K562 (cell line): ENCODE data around the gene ZNF891.

Experiments
- BCLAF1 ChIP-seq, 2 experiments: fragments of 450-650 bp in 1 of 2; IDR thresholded peaks; 2 replicates each; pipeline ENCODE4 v1.6.1; 2011 to 2017; ENCODE audit warnings: low read depth in 2 of 2, antibody characterized with exemption in 1 of 2, borderline replicate concordance in 1 of 2, low read length in 1 of 2, mild to moderate bottlenecking in 1 of 2, mixed read lengths in 1 of 2; ENCODE audit not compliant: control insufficient read depth in 1 of 2
- CTCF ChIP-seq, 3 experiments: IDR thresholded peaks in 2 of 3; conservative IDR thresholded peaks in 1 of 3; 2 replicates each; pipeline ENCODE4 v1.5.1; 2011 to 2012; ENCODE audit warnings: low read length in 3 of 3, mild to moderate bottlenecking in 3 of 3, control low read depth in 2 of 3, improper control_type of control experiment in 1 of 3, inconsistent platforms in 1 of 3, low read depth in 1 of 3, mixed read lengths in 1 of 3, moderate library complexity in 1 of 3; ENCODE audit not compliant: insufficient read depth in 2 of 3
- DNMT1 ChIP-seq: fragments of 450-650 bp; IDR thresholded peaks from 2 replicates; pipeline ENCODE4 v1.6.1; 2016; ENCODE audit warnings: antibody characterized with exemption, mild to moderate bottlenecking
- ERF ChIP-seq: fragments of 450-650 bp; formaldehyde crosslinking; IDR thresholded peaks from 2 replicates; pipeline ENCODE4 v1.4.0; 2020; ENCODE audit warnings: mild to moderate bottlenecking, mixed read lengths
- FOXJ2 ChIP-seq: fragments of 200-800 bp; sonication (Bioruptor generic); IDR thresholded peaks from 2 replicates; pipeline ENCODE4 v1.6.1; 2016; ENCODE audit warnings: missing genetic modification characterization, missing compliant biosample characterization
- HDGF ChIP-seq: fragments of 450-650 bp; IDR thresholded peaks from 2 replicates; pipeline ENCODE4 v1.6.1; 2016
- PTBP1 ChIP-seq: fragments of 200-400 bp; formaldehyde crosslinking; IDR thresholded peaks from 2 replicates; pipeline ENCODE4 v1.6.1; 2017; ENCODE audit warnings: low read depth, low read length
- ZC3H4 ChIP-seq: sonication (generic); formaldehyde crosslinking; IDR thresholded peaks from 2 replicates; pipeline ENCODE4 v1.9.0; 2021; ENCODE audit warnings: missing genetic modification reagents, borderline replicate concordance
- ZNF778 ChIP-seq: fragments of 450-650 bp; formaldehyde crosslinking; IDR thresholded peaks from 2 replicates; pipeline ENCODE4 v1.4.0; 2020; ENCODE audit warnings: mild to moderate bottlenecking, moderate library complexity
- ZZZ3 ChIP-seq: fragments of 450-650 bp; IDR thresholded peaks from 2 replicates; pipeline ENCODE4 v1.6.1; 2016; ENCODE audit warnings: antibody characterized with exemption, mild to moderate bottlenecking, moderate library complexity
- TF ChIP-seq, protein P1 (sequence below): IDR thresholded peaks from 2 replicates; pipeline ENCODE4 v1.6.1; 2016; ENCODE audit warnings: missing genetic modification characterization, missing compliant biosample characterization
- TF ChIP-seq, protein P2 (sequence below), 2 experiments: fragments of 450-650 bp; formaldehyde crosslinking in 1 of 2; IDR thresholded peaks; 2 replicates each; pipeline versions ENCODE4 v1.4.0 to v1.6.1; 2014 to 2020; ENCODE audit warnings: mild to moderate bottlenecking in 2 of 2, borderline replicate concordance in 1 of 2, low read depth in 1 of 2

- no peak for TF ChIP-seq DNMT1
- no peak for TF ChIP-seq ZNF778 (CRISPR knock-in tag)
- TF ChIP-seq ZC3H4 (CRISPR knock-in tag) = no peak
- no peak for TF ChIP-seq ERF (CRISPR knock-in tag)
- TF ChIP-seq, protein P1, sequence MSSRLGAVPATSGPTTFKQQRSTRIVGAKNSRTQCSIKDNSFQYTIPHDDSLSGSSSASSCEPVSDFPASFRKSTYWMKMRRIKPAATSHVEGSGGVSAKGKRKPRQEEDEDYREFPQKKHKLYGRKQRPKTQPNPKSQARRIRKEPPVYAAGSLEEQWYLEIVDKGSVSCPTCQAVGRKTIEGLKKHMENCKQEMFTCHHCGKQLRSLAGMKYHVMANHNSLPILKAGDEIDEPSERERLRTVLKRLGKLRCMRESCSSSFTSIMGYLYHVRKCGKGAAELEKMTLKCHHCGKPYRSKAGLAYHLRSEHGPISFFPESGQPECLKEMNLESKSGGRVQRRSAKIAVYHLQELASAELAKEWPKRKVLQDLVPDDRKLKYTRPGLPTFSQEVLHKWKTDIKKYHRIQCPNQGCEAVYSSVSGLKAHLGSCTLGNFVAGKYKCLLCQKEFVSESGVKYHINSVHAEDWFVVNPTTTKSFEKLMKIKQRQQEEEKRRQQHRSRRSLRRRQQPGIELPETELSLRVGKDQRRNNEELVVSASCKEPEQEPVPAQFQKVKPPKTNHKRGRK (tag) = no peak
- no peak for TF ChIP-seq BCLAF1 (IDR thresholded peaks at IDR 0.05; ENCODE audit: borderline replicate concordance in 1 of 2, control insufficient read depth in 1 of 2, low read depth in 2 of 2, low read length in 1 of 2)
- no peak for TF ChIP-seq FOXJ2 (tag)
- no peak for TF ChIP-seq CTCF (IDR thresholded peaks at IDR 0.05 in 2 of 3, conservative IDR thresholded peaks at IDR 0.05 in 1 of 3; ENCODE audit: insufficient read depth in 2 of 3, low read depth in 1 of 3, low read length in 3 of 3)
- TF ChIP-seq HDGF = no peak
- no peak for TF ChIP-seq ZZZ3
- TF ChIP-seq, protein P2, sequence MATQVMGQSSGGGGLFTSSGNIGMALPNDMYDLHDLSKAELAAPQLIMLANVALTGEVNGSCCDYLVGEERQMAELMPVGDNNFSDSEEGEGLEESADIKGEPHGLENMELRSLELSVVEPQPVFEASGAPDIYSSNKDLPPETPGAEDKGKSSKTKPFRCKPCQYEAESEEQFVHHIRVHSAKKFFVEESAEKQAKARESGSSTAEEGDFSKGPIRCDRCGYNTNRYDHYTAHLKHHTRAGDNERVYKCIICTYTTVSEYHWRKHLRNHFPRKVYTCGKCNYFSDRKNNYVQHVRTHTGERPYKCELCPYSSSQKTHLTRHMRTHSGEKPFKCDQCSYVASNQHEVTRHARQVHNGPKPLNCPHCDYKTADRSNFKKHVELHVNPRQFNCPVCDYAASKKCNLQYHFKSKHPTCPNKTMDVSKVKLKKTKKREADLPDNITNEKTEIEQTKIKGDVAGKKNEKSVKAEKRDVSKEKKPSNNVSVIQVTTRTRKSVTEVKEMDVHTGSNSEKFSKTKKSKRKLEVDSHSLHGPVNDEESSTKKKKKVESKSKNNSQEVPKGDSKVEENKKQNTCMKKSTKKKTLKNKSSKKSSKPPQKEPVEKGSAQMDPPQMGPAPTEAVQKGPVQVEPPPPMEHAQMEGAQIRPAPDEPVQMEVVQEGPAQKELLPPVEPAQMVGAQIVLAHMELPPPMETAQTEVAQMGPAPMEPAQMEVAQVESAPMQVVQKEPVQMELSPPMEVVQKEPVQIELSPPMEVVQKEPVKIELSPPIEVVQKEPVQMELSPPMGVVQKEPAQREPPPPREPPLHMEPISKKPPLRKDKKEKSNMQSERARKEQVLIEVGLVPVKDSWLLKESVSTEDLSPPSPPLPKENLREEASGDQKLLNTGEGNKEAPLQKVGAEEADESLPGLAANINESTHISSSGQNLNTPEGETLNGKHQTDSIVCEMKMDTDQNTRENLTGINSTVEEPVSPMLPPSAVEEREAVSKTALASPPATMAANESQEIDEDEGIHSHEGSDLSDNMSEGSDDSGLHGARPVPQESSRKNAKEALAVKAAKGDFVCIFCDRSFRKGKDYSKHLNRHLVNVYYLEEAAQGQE (IDR thresholded peaks at IDR 0.05; ENCODE audit: borderline replicate concordance) = no peak
- TF ChIP-seq, protein P2 (CRISPR knock-in tag; IDR thresholded peaks at IDR 0.05; ENCODE audit: low read depth) = no peak
- no peak for TF ChIP-seq PTBP1
Observed at GRCh38 chr12:133145981-133146380, 15.9 kb upstream of the ZNF891 start.
